Stimulated activated CD8-positive, alpha-beta memory T cell treated with anti-CD3 and anti-CD28 coated beads, Interleukin-12 subunit alpha, Interleukin-12 subunit beta, amount 100 ng/mL, for 1 hour (primary cell): ENCODE data around the gene FAM98A.
A peak's percentile ranks its signal among the peaks of the same experiment; 100 is the strongest.

Experiments
- DNase-seq: peaks from one replicate; pipeline ENCODE4 v3.0.0-alpha.2; 2020; ENCODE audit warnings: low read depth

FAM98A gene

DNA sequence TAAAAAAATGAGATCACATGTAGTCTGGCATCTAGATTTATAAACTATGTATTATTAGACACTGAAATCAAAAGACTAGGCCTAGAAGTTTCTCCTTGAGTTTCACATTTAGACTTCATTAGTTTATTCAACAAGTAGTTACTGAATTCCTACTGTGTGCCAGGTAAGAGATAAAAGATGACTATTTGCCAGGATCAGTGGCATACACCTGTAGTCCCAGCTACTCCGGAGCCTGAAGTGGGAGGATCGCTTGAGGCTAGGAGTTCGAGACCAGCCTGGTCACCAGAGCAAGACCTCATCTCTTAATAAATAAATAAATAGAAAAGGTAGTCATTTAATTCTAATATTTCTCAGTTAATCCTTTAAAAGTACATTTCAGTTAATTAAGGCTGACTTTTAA is 2.1 kb downstream of the FAM98A start:
- no peak for DNase-seq

- no peak for DNase-seq
These were observed 3.7 kb downstream of the FAM98A start for GRCh38 chr2:33595385-33595784.

- no peak for DNase-seq
These were observed 9.7 kb downstream of the FAM98A start for GRCh38 chr2:33589444-33589843.

DNA sequence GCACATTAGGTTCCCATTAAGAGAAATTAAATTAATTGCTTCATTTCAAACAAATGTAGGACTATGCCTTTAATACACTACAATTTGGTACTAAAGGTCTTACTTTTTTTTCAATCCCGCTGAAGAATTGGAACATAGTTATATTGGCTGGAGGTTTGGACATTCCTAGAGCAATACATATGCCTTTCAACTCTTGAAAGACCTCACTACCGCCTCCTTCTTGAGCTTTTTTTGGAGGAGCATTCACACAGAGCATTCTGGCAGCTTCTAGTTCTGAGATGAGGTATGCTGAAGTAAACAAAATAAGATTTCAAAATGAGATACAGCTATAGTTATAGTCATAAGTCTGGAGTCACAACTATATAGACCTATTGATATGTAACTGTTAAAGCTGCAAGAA is 10.9 kb downstream of the FAM98A start:
- DNase-seq = no peak

DNA sequence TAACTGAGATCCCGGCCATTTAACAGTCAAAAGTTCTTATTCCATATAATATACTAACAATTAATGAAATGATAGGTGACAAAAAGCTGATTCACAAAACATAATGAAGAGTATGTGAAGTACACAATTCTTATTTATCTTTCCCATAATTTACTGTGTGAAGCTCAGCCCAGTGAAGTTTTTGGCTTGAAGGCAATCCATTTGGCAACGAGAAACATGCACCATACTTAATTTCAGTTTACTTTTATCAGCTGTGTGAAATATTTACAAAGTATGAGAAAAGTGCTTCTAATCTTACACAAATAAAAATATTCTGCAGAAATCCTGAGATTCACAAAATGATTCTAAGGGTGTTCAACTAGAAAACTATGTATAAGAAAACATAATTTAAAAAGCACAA is 12.3 kb downstream of the FAM98A start:
- DNase-seq = no peak

GRCh38 chr2:33583194-33583938 is 15.7 kb downstream of the FAM98A start:
- peak; percentile 5 for DNase-seq

- no peak for DNase-seq
These were observed 17.2 kb downstream of the FAM98A start for GRCh38 chr2:33581872-33582271.

- DNase-seq = no peak
These were observed 19.9 kb downstream of the FAM98A start for GRCh38 chr2:33579227-33579626.

DNA sequence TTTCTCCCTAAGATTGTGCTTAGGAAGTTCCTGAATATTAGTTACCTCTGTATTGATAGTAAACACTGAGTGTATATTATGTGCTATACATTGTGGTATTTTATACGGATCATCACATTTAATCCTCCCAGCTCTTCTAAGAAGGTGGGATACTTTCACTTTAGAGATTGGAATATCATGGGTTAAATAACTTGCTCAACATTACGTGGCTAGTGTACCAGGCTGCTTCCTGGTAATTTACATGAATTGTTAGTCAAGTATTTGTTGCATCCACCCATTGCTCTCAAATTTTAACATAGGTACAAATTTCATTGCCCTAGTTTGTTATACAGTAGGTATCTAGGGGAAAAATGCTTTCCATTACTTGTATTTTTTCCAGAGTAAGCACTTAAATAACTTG is 21.4 kb downstream of the FAM98A start:
- DNase-seq = no peak

DNA sequence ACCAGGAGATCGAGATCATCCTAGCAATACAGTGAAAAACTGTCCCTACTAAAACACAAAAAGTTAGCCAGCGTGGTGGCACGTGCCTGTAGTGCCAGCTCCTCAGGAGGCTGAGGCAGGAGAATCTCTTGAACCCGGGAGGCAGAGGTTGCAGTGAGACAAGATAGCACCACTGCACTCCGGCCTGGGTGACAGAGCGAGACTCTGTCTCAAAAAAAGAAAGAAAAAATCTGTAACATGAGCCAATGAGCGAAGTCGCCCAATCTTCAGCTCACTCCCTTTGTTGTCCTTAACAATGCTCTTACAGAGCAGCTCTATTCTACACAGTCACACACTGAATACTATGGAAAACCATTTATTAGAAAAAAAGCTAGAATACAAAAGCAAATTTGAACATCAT is 22.0 kb downstream of the FAM98A start:
- no peak for DNase-seq

DNA sequence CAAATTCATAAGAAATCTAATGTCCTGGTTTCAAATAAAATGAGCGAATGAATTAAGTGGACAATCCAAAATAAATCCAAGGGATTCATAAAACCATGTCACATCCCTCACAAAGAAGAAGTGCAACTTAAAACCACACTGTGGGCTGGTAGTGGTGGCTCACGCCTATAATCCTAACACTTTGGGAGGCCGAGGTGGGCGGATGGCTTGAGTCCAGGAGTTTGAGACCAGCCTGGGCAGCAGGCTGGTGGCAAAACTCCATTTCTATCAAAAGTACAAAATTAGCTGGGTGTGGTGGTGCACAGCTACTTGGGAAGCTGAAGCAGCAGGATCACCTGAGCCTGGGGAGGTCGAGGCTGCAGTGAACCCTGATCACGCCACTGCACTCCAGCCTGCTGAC is 25.4 kb downstream of the FAM98A start:
- DNase-seq = no peak

GRCh38 chr2:33570681-33571080 is 28.4 kb downstream of the FAM98A start:
- no peak for DNase-seq

DNA sequence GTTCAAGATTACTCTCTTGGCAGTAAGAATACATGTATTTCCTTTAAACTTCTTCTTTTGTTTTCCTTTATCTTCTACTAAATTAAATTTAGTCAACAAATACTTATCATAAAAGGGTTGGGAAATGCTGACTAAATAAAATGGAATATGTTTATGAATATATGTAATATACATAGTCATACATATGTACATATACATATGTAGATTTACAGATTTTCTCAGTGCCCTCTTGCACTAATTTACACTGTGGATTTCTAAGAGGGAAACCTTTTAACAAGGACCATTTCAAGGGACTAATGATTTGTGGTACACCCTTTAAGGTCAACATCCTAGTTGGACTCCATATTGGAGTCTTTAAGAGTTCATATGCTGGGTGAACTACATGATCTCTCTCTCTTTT is 37.2 kb downstream of the FAM98A start:
- no peak for DNase-seq

GRCh38 chr2:33560017-33560416 is 39.1 kb downstream of the FAM98A start:
- no peak for DNase-seq

GRCh38 chr2:33559328-33559727 is 39.8 kb downstream of the FAM98A start:
- DNase-seq = no peak

GRCh38 chr2:33555681-33556080 is 43.4 kb downstream of the FAM98A start:
- DNase-seq = no peak

DNA sequence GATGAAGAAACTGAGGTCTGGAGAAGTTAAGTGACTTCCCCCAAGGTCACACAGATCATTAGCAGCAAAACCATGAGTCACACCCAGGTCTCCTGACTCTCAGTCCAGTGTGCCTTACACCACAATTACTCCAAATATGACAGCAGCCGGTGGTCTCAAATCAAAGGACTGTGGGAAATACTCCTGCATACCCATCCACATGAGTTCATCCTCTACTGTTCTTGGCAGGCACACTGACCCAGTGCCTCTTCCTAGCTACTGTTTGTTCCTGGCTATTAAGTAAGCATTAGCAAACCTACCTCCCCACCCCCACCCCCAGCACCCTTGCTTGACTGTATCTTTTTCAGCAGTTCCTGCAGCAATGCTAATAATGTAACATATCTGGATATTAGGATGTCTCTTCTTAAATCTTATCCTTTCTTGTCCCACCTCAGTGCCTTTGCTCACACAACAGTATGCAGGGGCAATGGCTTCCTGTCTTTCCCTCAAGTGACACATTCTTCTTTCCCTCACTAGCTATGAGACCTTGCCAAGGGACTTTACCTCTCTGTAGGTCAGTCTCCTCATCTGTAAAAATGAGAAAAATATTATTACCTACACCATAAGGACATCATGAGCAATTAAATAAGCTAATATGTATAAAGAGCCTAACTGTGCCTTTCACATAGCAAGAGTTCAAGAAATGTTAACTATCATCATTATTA is 46.2 kb downstream of the FAM98A start:
- no peak for DNase-seq

DNA sequence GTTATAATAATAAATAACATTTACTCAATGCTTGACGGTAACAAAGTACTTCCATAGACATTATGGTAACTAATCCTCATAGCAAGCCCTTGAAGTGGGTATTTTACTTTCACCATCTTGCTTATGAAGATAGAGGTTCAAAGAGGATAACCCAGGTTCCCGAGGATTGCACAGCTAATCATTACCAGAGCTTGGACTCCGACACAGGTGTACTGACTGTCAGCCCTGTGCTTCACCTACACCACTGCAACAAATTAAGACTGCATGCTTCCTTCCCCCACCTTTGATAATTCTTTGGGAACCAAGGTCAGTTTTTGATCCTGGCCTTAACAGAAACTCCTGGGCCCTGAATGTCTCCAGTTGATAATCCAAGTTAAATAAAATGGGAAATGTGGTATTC is 48.9 kb downstream of the FAM98A start:
- no peak for DNase-seq

DNA sequence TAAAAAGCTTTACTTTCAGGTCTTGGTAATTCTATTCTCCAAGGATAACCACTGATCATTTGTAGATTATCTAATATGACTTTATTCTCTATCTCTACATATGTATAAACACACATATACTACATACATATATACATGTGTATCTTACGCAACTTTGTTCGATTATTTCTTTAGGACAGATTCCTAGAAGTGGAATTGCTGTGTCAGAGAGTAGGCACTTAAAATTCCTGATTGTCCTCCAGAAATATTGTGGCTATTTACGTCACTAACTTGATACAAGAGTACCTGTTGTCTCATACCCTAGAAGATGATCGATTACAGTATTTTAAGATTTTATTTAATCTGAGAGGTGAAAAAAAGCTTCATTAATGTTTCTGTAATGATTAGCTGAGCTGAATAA is 57.9 kb downstream of the FAM98A start:
- no peak for DNase-seq

- no peak for DNase-seq
These were observed 63.7 kb downstream of the FAM98A start for GRCh38 chr2:33535421-33535820.
